Heart right ventricle (tissue), 16 donors: ENCODE data around the gene PLCL2. TPM values are rescaled to one million over a fixed set of nuclear protein-coding genes. Genes with fewer than 3 reads are reported as not detected.

ENCODE experiments used
- ATAC-seq, 8 donors: fragments of 200-7000 bp; cut with Tn5 transposase; one replicate each; pipeline ENCODE4 v1.9.1; 2020; ENCODE audit warnings: mild to moderate bottlenecking in 8 of 8, moderate library complexity in 8 of 8, moderate number of reproducible peaks in 1 of 8
- DNase-seq, 2 donors: peaks; one replicate each; pipeline ENCODE4 v3.0.0-alpha.2; 2020
- H3K27ac ChIP-seq, 10 donors: fragments of 200-600 bp; sonication (generic) in 2 of 10; one replicate each; pipeline versions ENCODE4 v1.5.0 to v1.8.0; 2020 to 2022; ENCODE audit warnings: mild to moderate bottlenecking in 3 of 10
- H3K27me3 ChIP-seq, 7 donors: fragments of 200-600 bp; one replicate each; pipeline ENCODE4 v1.8.0; 2021 to 2022; ENCODE audit warnings: mild to moderate bottlenecking in 2 of 7
- H3K36me3 ChIP-seq, 9 donors: fragments of 200-600 bp; sonication (generic) in 1 of 9; one replicate each; pipeline versions ENCODE4 v1.5.0 to v1.8.0; 2020 to 2022; ENCODE audit warnings: mild to moderate bottlenecking in 2 of 9
- H3K4me1 ChIP-seq, 9 donors: fragments of 200-600 bp; sonication (generic) in 1 of 9; one replicate each; pipeline versions ENCODE4 v1.5.0 to v1.8.0; 2020 to 2022; ENCODE audit warnings: mild to moderate bottlenecking in 4 of 9
- H3K4me3 ChIP-seq, 10 donors: fragments of 200-600 bp; sonication (generic) in 2 of 10; one replicate each; pipeline versions ENCODE4 v1.5.0 to v1.8.0; 2020 to 2022; ENCODE audit warnings: mild to moderate bottlenecking in 7 of 10, moderate library complexity in 2 of 10
- H3K9me3 ChIP-seq, 11 donors: fragments of 200-600 bp in 10 of 11; sonication (generic) in 2 of 11; one replicate each; pipeline versions ENCODE4 v1.5.0 to v1.8.0; 2013 to 2022; ENCODE audit warnings: mild to moderate bottlenecking in 2 of 11, control low read depth in 1 of 11, moderate library complexity in 1 of 11
- CTCF ChIP-seq, 9 donors: fragments of 200-600 bp; sonication (generic) in 2 of 9; IDR thresholded peaks; one replicate each; pipeline versions ENCODE4 v1.5.0 to v1.8.0; 2021 to 2022; ENCODE audit warnings: antibody characterized with exemption in 9 of 9, mild to moderate bottlenecking in 5 of 9, moderate library complexity in 1 of 9
- WGBS, 2 donors: extraction: QIAGEN DNeasy Blood & Tissue Kit; methylation state at CpG; one replicate each; pipeline ENCODE4 v1.1.7; 2013; ENCODE audit warnings: inconsistent platforms in 1 of 2; 5-methylcytosine and 5-hydroxymethylcytosine counted together
- intact Hi-C, 10 donors: fragments of 100-400 bp; cut with DNase I; formaldehyde crosslinking; loops; one replicate each; pipeline versions ENCODE4 v1.11.1 to v1.14.2; 2022
- polyA plus RNA-seq, 2 donors: library from polyadenylated mRNA; stranded (reverse); fragments of 200-250 nt; gene quantifications; one replicate each; pipeline ENCODE4 v1.2.3, GENCODE V29; 2013
- total RNA-seq, 10 donors: library from RNA; stranded (reverse); fragmentation: NEBNext Ultra II Directional in 3 of 10; extraction: Animal tissue kit (Norgen Biotek cat#: 25700) in 3 of 10; gene quantifications; one replicate each; pipeline versions ENCODE4 v1.2.1 to v1.2.4, GENCODE V29; 2021 to 2023
- donor health status: Arrhythmogenic right ventricular cardiomyopathy.
- donor health status: ischemic (EF 13 %, LVEDD 7.1; RV severe dilation, severe dysfunction).
- donor health status: healthy with polysubstance abuse.
- donor health status: DM: no; HTN: yes; CAD: no.
- donor health status: DM: no; HTN: no; CAD: no.
- donor health status: ischemic (EF 25% LVEDD 6.9; RV normal size, moderate dysfunction).
- donor health status: ischemic (EF 25% LVEDD 5.7; RV mildly dilated, moderate dysfunction).
- donor health status: healthy.
- donor health status: DM: yes; HTN: yes; CAD: no.
- donor health status: Ischemic cardiomyopathy.
- donor health status: ischemic (EF 35%, LVEDD 5.7; RV mildly dilated, moderate dysfunction).
- donor health status: nonischemic (EF 11% LVEDD 7.7; RV severe dilation, severe dysfunction).
- donor health status: DM: yes; HTN: yes; CAD: no.
- donor health status: PGD.
- donor health status: ischemic (EF 29% LVEDD 5.4; RV normal size, mild dysfunction).
- donor health status: nonischemic (EF 23%, LVEDD 6.1; RV moderate dilation, normal function).

PLCL2 gene
- total and polyA plus RNA-seq, 12 donors = 8.7 to 79.8 (median 53.0) TPM

GRCh38 chr3:16998236-16998923 lies 113.6 kb downstream of the PLCL2 start:
- peaks cover 0 to 27% (median 7%) of the 10 kb centered on the region in 11 donors for H3K9me3 ChIP-seq

GRCh38 chr3:16999161-16999560 lies 114.4 kb downstream of the PLCL2 start:
- H3K4me1 ChIP-seq = peaks cover 0 to 52% (median 38%) of the 10 kb centered on the region in 9 donors
- ATAC-seq (no peak), DNase-seq (no peak)
- no peak for TF ChIP-seq CTCF (IDR thresholded peaks at IDR 0.05)
- intact Hi-C loops = no loop called here
- no peak overlapping the region for H3K27ac ChIP-seq
- H3K9me3 ChIP-seq = peaks cover 0 to 27% (median 7%) of the 10 kb centered on the region in 11 donors
- 40 to 67% methylated on average over 2 of the region's 2 CpGs for WGBS, 2 donors
- no peaks in the 10 kb centered on the region for H3K27me3 ChIP-seq
- H3K4me3 ChIP-seq = no peak overlapping the region
- H3K36me3 ChIP-seq = no peaks in the 10 kb centered on the region

More at GRCh38 chr3:16998236-16998923, 113.6 kb downstream of the PLCL2 start:
- no peak for TF ChIP-seq CTCF (IDR thresholded peaks at IDR 0.05)
- intact Hi-C loops = no loop called here
- Histone ChIP-seq H3K4me1 (peaks cover 0 to 54% (median 41%) of the 10 kb centered on the region in 9 donors), H3K4me3 (no peak overlapping the region), H3K27me3 (no peaks in the 10 kb centered on the region), H3K27ac (no peak overlapping the region), H3K36me3 (no peaks in the 10 kb centered on the region)
- DNase-seq (no peak), ATAC-seq (no peak)
- WGBS, 2 donors = 90% methylated on average over 3 of the region's 3 CpGs

GRCh38 chr3:16999871-17000270 lies 115.1 kb downstream of the PLCL2 start:
- DNase-seq = no peak
- no peak overlapping the region for H3K27ac ChIP-seq
- TF ChIP-seq CTCF (IDR thresholded peaks at IDR 0.05) = no peak
- no peak for ATAC-seq
- peaks cover 0 to 27% (median 7%) of the 10 kb centered on the region in 11 donors for H3K9me3 ChIP-seq
- H3K36me3 ChIP-seq = no peaks in the 10 kb centered on the region
- no peak overlapping the region for H3K4me3 ChIP-seq
- intact Hi-C loops = no loop called here
- H3K27me3 ChIP-seq = no peaks in the 10 kb centered on the region
- H3K4me1 ChIP-seq = peaks cover 0 to 52% (median 36%) of the 10 kb centered on the region in 9 donors

GRCh38 chr3:17003457-17003856 lies 118.7 kb downstream of the PLCL2 start:
- Histone ChIP-seq H3K27me3 (no peaks in the 10 kb centered on the region), H3K4me3 (no peak overlapping the region), H3K9me3 (peaks cover 0 to 27% (median 7%) of the 10 kb centered on the region in 11 donors), H3K27ac (no peak overlapping the region), H3K36me3 (no peaks in the 10 kb centered on the region), H3K4me1 (peaks cover 0 to 49% (median 31%) of the 10 kb centered on the region in 9 donors)
- no peak for TF ChIP-seq CTCF (IDR thresholded peaks at IDR 0.05)
- ATAC-seq = peak in 1 of 8 donors; percentile 44
- DNase-seq = no peak
- intact Hi-C loops = no loop called here
